ENCODE measurements around the gene WWOX.

The WWOX gene

DNA sequence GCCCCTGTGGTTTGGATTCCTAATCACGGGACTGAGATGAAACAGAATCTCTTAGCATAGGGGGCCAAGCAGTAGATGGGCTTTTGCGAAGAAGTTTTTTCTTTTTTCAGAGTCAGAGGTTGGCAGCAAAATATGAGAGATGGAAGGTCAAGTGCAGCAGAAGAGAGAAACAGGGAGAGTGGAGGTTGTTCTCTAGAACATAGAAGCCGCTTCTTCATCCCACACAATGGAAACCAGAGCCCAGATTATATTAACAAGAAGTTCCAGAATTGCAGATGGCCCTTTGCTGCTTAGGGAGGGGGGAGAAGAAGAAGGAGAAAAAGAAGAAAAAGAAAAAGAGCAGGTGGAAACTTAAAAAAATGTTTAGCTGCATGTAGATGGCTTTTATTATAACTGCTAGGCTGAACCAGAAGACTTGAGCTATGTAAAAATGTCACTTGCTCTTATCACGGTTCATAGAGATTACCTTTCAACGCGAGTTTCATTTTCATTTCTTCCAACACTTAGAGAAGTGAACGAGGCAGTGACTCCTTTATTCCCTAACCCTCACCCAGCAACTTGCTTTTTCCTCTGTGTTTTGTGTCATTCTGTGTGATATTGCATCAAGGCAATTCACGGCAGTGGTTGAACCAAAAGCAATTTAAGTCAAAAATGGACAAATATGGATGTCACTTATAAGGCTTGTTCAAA, 737.5 kb downstream of the WWOX start:
- no peak for DNase-seq

DNA sequence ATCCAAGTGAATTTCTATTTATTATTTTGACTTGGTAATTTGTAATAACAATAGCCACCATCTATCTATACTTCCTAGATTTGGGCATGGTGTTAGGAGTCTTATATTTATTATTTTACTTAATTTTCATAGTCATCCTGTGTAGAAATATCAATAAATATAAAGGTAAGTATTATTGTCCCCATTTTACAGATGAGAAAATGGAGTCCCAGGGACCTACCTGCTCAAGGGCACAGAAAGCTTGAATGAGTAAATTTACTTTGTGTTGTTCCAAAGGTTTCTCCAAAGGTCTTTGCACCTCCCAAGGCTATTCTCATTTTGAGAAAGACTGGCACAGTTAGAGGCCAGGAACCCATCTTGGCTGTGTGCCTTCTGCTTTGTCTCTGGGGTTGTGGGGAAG, 738.3 kb downstream of the WWOX start:
- DNase-seq = no peak

DNA sequence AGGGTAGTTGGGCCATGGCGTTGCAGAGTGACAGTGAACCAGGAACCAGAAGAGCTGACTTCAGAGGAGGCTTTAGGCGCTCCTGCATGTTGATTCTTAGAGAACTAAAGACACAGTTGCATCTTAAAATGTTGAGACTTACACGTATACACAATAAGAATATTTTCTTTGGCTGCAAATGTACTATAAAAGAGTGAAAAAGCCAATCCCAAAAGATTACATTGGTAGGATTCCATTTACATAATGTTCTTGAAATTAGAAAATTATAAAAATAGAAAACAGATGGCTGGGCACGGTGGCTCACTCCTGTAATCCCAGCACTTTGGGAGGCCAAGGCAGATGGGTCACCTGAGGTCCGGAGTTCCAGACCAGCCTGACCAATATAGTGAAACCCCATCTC, 738.8 kb downstream of the WWOX start:
- DNase-seq = no peak

DNA sequence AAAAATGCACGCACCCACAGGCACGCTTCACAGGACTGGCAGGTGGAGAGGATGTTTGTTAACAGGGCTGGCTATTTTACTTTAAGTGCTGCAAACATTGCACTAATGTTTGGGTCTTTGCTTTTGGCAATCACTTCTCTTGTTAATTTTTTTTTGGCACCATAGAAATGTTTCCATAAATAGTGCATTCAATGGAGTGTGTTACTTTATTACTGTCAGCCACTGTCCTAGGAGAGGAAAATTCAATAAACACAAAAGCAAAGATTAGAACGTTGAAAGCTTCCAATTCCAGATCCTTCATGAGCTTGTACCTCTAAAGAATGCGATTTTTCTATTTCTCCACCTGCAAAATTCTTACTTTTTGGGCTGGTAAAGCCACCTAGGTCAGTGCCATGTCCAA, 743.5 kb downstream of the WWOX start:
- DNase-seq = no peak

DNA sequence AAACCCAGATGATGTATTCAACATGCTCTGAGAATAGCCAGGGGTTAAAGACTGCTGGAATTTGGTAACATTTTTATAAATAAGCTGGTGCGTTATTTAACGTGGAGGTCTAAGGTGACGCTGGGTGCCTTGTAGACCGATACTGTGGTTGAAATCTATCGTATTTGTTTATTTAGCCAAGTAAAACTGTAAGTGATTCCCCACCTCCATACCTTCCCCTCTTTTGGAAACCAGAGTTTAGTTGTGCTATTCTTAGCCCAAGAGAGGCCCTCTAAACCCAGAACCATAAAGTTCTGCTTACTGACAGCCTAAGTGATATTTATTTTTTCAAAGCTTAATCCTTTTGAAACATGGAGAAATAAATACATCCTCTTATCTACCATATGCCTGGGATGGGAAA, 744.5 kb downstream of the WWOX start:
- peak; percentile 53 for DNase-seq

DNA sequence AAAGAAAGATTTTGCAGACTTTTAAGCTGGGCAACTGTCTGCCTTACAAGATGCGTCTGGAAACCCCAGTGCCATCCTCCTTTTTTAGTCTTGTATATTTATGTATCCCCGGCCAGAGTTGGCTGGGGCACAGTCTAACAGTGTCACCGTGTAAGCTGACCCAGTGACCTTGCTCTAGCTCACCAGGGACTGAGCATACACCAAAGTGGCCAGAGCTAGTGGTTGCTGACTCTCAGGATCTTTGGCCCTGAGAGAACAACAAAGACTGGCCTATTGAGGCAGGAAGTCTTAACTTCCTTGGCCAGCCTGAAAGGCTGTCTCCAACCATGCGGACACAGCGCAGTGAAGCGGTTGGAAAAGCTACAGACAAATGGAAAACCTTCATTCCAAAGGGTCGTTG, 745.2 kb downstream of the WWOX start:
- DNase-seq = no peak

DNA sequence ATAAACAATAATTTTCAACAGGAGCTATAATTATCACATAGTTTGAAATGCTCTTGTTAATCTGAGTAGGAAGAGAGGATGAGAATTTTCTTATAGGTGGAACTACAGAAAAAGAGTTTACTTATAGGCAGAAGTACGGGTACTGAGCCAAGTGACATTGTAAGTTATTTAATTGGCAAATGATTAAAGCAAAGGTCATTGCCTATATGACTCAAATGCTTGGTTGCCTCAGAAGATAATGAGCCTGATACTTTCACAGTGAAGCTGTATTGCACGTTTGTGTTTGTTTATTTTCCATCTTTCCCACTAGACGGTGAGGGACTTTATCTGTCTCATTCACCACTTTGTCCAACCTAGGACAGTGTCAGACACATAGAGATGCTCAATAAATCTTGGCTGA, 751.8 kb downstream of the WWOX start:
- no peak for DNase-seq

DNA sequence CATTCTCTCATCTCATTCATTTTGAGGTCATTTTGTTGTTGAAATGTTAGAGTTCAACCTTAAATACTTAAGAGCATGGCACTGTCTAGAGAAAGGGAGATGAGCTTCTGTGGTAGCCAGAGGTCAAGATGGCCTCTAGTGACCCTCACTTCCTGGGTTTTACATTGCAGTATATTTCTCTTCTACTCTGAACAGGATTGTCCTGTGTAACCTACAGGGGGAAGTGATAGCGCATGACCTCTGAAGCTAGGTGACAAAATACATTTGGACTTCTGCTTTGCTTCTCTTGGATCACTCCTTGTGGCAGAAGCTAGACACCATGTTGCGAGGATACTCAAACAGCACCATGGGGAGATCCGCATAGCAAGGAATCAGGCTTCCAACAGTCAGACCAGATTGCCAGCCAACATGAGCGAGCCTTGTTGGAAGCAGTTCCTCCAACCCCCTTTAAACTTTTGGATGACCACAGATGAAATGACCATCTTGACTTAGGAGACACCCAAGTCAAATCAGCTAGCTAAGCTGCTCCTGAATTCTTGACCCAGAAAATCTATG, 752.7 kb downstream of the WWOX start:
- DNase-seq = no peak

DNA sequence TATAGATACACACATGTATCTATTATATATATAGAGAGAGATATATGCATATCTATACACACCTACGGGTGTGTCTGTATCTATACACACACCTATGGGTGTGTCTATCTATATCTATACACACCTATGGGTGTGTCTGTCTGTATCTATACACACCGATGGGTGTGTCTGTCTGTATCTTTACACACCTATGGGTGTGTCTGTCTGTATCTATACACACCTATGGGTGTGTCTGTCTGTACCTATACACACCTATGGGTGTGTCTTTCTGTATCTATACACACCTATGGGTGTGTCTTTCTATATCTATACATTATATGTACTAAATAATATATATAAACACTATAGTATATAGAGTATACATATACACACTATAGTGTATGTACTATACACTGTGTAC, 762.6 kb downstream of the WWOX start:
- no peak for DNase-seq

DNA sequence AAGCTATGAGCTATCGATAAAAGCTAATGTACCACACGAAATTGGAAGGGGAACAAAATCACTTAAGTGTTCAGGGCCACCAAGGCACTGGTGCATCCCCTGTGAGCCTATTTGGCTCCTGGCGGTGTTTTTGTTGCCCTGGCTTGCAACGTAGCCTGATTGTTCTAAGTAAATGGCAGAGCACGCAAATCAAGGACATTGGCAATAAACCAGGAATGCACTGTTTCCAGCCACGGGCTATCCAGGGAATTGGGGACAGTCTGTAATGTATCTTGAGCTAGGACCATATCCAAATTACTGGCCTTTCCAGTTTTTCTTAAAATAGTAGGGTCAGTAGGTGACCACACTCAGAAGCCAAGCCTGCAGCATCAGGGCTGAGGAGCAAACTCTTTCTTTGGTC, 767.1 kb downstream of the WWOX start:
- DNase-seq = no peak

DNA sequence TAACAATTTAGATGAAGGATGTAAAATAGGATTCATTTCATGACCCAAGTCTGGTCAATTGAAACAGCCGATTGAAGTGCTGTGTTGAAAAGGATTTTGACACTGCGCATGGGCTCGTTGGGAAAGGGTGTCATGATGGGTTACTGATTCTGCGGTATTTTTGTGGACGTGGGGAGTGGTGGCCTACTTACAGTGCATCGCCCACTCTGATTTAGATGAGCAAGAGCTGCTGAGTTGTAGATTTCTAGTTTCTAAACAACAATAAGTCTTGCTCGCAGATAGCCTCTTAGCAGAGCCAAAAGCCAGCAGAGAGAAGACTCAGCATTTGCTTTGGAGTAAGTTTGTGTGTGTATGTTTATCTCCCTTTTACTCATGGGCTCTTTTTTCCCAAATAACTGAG, 770.0 kb downstream of the WWOX start:
- no peak for DNase-seq

DNA sequence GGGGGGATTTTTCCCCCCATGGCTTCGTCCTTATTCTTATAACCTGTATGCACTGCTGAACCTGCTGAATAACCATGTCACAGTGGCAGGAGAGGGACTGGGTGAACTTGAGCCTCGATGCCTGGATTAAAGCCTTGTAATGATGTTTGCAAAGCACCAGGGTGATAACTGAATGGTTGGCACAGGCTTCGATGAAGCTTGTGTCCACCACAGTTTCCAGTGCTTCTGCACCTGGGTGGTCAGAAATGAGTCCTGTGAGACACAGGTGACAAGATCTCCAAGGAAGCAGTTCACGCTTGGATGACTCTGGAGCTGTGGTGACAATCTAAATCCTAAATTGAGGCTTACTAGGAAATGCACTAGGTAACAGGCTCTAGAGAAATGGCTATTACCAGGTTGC, 771.8 kb downstream of the WWOX start:
- DNase-seq = no peak

DNA sequence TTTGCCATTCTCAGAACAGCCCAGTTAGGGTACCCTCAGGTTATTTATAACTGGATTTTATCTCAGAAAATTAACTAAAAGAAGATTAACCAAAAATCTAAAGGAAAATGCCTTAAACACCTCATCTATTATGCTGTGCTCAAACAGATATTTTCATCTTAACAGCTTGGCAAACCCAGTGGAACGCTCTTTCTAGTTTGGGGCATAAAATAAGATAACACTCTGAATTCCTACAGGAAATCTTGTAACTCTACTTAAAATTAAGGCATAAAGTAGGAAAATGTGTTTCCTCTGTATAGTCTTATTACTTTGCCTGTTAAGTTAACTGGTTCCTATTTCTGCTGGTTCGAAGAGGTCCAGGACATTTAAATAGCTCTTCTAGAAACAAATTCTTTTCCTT, 777.2 kb downstream of the WWOX start:
- no peak for DNase-seq

DNA sequence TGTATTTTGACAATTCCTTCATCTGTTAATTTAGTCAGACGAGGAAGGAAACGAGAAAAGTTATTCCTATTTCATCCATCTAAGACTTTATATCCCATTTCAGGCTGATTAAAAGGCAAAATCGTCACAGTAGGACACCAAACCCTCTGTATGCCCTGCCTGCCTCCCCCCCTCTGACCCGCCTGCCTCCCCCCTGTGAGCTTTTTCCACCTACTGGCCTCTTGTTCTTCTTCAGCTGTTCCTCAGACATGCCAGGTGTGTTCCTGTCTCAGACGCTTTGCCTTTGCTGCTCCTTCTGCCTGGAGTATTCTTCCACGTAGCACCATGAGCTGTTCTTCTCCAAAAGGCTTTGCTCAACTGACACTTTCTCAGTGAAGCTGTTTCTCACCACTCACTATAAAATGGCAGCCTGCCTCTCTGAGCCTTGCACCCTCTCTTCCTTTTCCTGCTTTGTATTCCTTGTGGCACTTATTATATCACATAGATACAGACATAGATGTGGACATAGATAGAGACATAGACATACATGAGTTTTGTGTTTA, 777.7 kb downstream of the WWOX start:
- no peak for DNase-seq

DNA sequence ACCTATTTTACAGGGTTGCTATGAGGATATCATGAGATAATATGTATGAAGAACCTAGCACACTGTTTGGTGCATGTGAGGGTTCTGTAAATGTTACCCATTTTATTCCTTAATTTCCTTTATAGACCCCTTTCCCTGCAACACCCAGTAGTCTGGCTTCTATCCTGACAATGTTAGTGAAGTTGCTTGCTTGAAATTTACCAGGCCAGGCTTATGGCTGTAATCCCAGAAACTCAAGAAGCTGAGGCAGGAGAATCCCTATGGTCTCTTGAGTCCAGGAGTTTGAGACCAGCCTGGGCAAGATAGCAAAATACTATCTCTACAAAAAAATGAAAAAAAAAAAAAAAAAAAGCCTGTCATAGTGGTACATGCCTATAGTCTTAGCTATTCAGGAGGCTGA, 779.1 kb downstream of the WWOX start:
- no peak for DNase-seq

DNA sequence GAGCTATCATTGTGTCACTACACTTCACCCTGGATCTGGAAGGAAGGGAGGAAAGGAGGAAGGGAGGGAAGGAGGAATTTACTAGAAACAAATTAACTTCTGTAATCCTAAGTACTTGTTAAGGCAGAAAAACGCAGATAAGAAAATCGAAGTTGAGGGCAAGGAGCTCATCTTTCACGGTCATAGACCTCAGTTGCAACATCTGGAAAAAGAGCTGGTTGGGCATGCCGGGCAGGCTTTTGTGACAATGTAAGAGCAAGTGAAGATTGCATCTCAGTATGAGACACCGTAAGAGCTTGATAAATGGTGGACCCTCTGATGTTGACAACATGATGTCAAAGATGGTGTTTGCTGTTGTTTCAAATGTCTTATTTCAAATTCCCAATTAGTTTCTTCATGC, 779.6 kb downstream of the WWOX start:
- no peak for DNase-seq

DNA sequence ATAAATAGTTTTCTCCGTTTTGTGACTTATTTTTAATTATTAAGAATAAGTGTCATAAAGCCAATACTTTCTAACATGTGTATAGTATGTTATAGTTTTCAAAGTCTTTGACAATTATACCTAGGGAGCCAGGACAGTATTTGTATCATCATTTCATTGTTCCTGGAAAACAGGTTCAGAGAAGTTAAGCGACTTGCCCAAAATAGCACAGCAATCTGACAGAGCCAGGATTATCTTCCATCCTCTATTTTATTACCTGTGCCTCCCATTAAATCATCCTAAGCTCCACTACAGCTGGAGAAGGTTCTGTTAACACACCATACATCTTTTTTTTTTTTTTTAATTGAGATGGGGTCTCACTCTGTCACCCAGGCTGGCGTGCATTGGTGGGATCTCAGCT, 782.7 kb downstream of the WWOX start:
- DNase-seq = no peak

DNA sequence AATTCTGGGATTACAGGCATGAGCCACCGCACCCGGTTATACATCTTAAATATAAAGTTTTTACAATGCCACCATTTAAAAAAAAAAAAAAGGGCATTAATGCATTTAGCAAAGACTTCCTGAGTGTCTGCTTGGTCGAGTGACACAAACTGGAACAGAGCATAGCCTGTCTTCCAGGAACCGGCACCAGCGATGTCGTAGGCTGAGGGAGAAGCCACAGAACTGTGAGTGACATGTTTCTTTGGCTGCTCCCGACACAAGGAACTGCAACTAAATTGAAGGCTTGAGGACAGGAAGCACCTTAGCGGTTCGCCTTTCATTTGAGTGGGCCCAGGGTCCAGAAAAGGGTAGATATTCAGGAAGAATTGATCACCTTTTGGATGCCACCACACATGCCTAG, 783.3 kb downstream of the WWOX start:
- no peak for DNase-seq

DNA sequence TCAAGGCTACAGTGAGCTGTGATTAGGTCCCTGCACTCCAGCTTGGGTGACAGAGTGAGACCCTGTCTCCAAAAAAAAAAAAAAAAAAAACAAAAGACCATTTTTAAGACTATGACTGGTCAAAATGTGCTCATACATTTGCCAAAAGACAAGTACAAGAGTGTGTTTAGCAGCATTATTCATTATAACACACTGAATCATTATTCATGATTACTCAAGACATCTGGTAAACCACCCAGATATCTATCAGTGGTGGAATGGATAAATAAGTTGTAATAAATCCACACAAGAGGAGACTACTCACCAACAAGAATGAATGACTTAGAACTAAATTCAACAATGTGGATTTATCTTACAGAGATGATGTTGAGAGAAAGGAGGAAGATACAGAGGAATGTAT, 784.8 kb downstream of the WWOX start:
- no peak for DNase-seq

DNA sequence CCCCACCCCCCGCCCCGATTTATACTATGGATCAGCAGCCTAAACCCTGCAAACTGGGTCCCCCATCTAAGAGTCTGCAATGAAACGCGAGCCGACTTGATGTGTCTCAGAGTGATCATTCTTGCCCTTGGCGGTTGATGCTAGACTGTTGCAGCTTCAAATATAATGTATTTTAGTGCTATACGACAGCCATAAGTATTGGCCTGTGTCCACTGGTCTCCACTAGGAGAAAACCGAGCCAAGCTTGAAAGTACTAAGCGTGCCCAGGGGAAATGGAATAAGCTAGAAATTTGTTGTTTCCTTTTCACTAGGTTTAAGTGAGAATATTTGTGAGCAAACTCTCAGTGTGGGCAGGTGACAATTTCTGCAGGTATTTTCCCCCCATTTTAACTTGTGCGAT, 789.9 kb downstream of the WWOX start:
- DNase-seq = no peak

DNA sequence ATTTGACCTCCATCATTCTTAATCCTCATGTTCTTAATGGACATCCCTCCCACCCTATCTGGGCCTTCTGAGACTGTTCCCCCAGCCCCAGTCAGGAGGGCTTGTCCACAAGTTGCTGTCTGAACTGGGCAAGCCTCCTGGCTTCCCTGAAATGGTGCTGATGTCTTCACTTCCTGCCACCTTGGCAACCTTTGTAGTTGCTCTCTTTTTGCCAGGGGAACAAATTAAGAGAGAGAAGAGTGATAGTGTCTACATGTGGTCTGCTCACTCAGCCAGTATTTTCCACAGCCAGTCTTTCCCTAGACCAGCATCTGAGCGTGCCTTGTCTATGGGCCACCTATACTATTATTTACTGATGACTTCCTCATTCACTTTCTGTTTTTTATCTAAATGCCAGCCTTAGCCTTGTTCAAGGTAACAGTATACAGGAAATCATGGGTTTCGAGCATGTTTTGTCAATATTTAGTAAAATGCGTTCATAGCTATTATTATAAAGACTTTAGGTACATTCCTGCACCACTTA, 791.0 kb downstream of the WWOX start:
- DNase-seq = no peak

DNA sequence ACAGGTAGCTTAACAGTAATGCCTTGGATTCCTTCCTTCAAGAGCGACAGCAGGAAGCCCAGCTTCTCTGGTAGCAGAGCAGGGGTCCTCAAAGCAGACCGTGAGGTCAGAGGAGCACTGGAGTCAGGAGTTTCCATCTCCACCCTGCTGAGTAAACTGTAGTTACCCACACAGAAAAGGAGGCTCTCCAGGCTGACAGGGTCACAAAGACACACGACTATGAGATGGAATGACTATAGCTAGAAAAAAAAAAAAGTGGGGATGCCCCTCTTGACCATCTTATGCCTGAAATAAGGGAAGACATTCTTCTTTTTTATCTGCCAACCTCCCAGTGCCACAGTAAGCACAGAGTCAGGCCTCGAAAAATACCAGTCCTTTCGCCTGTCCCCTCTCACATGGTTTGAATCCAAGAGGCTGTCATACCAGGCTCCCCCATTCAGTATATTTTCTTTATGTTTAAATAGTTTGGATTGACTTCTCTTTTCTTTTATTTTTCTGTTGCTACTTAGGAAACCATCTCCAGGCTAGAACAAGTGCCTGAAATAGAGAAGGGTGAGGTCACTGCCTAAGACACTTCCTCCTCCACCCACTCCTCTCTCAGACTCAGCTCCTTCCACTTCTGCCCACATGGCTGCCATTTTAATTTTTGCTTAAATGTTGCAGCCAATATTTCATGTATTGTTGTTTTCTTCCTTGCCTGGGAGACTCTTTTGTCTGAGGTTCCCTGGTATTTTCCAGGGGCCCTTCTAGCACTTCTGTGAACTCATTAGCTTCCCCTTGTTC, 793.7 kb downstream of the WWOX start:
- no peak for DNase-seq

DNA sequence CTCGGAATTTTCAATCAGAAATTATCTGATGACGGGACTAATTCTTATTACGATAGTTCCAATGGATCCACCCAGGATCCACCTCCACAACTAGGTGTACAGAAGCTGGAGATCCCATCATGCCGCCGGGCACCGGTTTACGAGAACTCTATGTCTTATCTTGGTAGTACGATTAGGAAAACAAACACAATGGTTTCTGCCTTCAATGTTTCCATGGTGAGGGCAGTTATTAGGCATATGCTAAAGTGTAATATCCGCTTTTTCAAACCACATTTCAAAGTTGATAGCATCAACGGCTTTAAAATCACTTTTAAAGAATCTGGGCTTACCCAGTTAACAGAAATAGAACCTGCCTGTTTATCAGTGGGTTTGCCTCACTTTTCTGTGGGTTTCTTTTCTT, 795.4 kb downstream of the WWOX start:
- DNase-seq = no peak

DNA sequence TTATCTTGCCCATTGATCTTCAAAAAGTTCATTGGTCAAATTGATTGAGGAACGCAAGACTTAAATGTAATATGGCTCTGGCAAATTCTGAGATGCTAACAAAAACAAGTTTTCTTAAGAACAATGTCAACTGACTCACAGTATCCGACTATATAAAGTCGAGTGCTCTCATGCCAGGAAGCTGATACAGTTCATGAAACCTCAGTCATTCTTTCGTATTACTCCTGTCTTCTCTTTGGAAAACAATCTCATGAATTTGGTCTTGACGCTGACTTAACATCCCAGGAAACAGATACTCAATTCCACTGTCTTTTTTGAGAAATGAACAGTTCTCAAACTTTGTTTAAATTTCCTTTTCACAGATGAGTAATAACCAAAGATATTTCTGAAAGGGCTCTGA, 796.2 kb downstream of the WWOX start:
- DNase-seq = no peak

Measured in NCI-H526 treated with DMSO at 0.1 percent for 48 hours (cell line).